EH (cell line): ENCODE results near the gene DECR2.

Source experiments
- DNase-seq: peaks from one replicate; pipeline ENCODE4 v3.0.0-alpha.2; 2015; ENCODE audit warnings: low read depth

The DECR2 gene

DNA sequence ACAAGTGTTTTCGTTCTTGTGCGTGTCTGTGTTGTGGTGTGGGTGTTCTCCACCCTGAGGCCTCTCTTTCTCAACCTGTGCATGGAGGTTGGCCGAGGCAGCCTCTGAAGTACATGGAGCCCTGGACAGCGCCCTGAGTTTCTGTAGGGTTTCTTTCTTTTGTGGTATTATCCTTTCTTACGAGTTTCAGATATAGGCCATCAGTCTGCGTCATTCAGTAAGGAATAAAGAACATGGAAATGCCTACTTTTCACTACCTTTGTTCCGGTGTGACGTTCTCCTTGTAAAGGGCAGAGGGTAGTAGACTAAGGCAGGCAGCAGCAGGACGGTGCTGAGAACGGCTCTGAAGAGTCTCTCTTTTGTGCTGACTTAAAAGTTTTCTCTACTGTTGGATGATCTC, 42.3 kb downstream of the DECR2 start:
- DNase-seq, result no peak

DNA sequence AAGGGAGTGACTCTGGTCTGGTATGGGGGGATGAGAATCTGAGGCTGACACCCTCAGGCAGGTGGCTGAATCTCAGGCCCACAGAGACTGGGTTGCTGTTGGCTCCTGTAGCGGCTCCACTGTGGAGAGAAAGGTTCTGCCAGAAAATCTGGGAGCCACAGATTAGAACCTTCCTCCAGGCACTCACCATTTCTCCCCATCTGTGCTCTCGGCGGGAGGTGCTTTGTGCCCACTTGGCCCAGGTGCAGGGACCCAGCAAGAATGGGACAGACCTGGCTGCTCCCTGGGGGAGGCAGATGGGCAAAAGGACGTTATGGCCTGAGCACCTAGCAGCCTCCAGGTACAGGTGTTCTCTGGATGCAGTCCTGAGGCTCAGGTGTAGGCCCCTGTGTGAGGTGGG, 43.9 kb downstream of the DECR2 start:
- no peak for DNase-seq

DNA sequence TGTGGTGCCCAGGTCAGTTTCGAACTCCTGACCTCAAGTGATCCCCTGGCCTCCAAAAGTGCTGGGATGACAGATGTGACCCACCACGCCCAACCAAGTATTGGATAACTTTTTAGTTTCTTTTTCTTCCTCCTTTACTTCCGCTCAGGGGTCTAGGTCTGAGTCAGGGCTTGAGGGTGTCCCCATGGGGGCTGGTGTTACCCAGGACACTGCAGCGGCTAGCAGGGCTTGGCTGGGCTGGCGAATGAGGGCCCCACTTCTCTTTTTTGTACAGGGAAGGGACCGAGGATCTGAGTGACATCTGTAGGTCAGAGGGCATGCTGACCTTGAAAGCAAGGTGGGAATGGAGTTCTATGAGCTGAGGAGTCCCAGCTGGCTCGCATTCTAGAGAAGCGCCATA, 48.7 kb downstream of the DECR2 start:
- no peak for DNase-seq

DNA sequence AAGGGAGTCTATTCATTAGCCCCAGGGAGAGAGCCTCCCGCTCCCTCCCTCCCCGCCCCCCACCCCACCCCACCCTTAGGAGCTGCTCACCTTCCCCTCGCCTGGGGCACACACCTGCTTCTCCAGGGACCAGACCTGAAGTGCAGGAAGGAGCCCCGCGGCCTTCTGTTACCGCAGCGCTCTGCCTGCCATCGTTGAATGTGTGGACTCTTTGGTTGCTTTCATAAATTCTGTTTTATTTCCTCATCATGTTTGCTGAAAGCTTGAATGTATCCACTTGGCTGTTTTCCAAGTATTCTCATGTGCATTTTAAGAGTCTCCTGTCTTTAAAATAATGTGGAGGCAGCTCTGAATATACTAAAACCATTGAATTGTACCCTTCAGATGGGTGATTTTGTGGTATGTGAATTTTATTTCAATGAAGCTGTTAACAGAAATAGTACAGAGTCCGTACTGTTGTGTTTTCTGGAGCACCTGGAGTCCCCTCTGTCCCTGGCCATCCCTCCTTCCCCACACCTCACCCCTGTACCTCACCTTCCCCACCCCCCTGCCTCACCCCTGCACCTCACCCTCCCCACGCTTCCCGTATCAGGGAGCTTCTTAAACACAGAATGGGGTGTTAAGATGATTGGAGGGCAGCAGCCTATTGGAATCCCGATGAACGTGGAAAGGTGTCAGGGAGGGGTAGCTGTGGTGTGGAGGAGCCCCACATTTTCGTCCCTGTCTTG, 49.3 kb downstream of the DECR2 start:
- DNase-seq, result no peak

DNA sequence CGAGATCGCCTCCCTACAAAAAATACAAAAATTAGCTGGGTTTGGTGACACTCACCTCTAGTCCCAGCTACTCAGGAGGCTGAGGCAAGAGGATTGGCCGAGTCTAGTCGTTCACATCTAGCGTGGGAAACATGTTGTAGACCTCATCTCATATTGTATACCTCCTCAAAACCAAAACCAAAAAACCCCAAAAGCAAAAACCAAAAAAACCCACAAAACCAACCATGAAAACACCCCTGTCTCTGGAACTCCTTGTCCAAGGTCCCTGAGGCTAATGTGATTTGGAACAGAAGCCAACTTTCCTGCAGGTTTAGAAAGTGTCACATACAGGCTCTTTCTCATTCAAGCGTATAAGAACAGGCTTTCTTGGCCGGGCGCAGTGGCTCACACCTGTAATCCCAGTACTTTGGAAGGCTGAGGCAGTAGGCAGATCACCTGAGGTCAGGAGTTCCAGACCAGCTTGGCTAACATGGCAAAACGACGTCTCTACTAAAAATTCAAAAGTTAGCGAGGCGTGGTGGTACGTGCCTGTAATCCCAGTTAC, 52.8 kb downstream of the DECR2 start:
- DNase-seq, result no peak

DNA sequence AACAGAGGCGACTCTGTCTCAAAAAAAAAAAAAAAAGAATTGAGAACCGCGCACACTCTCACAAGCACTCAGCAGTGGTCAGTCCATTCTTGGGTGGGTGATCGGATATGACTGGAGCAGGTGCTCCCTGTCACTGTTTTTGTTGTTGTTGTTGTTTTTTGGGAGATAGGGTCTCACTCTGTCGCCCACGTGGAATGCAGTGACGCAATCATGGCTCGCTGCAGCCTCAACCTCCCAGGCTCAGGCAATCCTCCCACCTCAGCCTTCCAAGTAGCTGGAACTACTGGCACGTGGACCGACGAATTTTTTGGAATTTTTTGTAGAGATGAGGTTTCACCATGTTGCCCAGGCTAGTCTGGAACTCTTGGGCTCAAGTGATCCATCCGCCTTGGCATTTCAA, 53.8 kb downstream of the DECR2 start:
- DNase-seq, result no peak

DNA sequence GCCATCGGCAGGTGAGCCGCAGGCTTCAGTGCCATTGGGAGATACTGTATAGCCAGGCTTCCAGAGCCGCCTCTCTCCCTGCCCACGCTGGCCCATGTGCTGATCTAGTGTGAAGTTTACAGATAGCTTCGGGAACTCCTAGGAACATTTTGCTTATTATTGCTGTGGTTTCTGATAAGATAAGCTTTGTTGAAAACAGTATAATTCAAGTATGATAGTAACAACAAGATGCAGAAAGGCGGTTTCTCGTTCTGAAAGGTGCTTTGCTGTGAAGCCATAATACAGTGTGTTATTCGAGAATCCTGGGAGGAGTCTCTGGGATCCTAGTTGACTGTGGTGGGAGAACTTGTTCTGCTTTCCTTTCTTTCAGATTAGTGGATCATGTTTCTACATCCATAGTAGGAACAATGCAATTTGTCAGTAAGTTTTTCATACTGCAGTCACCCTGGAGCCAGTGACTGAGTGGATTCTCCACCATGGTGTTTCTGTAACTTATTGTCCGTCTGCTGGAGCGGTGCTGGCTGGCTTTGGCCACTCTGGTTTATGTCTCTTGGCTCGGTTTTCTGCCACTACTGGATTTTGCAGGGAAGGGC, 55.3 kb downstream of the DECR2 start:
- peak; percentile 21 for DNase-seq

DNA sequence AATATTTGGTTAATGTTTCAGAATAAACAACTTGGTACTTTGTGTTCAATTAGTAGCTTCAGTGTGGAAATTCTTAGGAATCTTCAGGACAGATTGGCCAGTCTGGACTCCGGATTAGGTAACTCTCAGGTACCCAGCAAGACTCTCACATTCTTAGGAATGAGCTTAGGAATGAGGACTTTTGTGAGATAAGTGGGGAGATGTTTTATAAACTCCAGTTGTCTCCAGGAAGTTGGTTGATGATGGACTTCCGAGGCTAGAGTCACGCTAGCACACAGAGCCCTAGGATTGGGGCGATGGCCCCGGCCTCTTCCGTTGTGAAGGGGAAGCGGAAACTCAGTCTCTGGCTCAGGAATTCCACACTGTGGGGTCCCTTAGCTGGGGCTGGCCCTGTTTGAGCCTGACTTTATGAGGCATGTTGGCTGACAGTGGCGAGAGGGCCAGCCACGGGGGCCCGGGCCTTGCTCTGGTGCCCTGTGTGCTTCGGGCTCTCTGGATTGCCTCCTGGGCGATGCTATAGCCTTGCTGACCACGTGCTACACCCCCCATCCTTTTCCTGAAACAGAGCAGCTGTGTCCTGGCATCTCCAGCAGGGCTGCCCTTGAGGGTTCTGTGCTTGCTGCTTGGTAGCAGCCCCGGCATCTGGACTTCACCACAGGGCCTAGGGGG, 56.2 kb downstream of the DECR2 start:
- peak; percentile 49 for DNase-seq

DNA sequence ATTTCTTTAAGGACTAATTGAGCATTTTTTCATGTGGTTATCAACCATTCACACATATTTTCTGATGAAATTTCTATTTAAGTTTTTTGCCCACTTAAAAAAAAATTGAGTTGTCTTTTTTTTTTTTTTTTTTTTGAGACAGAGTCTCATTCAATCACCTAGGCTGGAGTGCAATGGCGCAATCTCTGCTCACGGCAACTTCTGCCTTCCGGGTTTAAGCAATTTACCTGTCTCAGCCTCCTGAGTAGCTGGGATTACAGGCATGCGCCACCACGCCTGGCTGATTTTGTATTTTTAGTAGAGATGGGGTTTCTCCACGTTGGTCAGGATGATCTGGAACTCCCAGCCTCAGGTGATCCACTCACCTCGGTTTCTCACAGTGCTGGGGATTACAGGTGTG, 58.1 kb downstream of the DECR2 start:
- DNase-seq, result no peak

DNA sequence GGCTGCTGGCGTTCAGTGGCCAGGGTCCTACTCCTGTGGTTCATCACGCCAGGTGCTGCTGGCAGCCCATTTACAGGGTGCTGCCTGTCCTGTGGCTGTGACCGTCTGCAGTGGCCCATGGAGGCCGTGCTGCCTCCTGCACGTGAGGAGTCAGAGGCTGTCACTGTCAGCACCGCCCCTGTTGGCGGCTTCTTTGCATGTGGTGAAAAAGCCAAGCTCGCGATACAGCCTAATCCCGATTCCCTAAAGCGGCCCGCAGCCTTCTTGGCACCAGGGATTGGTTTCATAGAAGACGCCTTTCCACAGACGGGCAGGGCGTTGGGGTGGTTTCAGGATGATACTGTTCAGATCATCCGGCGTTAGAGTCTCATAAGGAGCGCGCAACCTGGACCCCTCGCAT, 59.1 kb downstream of the DECR2 start:
- DNase-seq, result no peak
